ENCODE data around the gene ZBTB21. TPM values are rescaled to one million over a fixed set of nuclear protein-coding genes. Genes with fewer than 3 reads are reported as not detected.

Gene ZBTB21
- total and polyA plus RNA-seq, 2 of the 4 experiments (the other 2 are of a cell fraction) = 6.8 to 12.0 TPM

GRCh38 chr21:41970106-41970391 is 40.1 kb downstream of the ZBTB21 start (continued):
- no peak for TF ChIP-seq MXI1 (IDR thresholded peaks at IDR 0.05; ENCODE audit: borderline replicate concordance, low read depth, low read length)

GRCh38 chr21:41967708-41968107 is 42.5 kb downstream of the ZBTB21 start:
- H3K4ac ChIP-seq (ENCODE audit: low read depth, low read length) = no peak overlapping the region
- H2AK5ac ChIP-seq (ENCODE audit: low read depth, low read length) = no peak overlapping the region
- H3K36me3 ChIP-seq (ENCODE audit: control insufficient read depth, insufficient read depth, low read length) = no peaks in the 10 kb centered on the region
- ChIA-PET POLR2A (ENCODE audit: unreplicated experiment) (no interaction called here), CTCF (no interaction called here)
- no peak overlapping the region for H2BK20ac ChIP-seq (ENCODE audit: low read depth, low read length)
- H3K14ac ChIP-seq (replicated peaks; ENCODE audit: low read depth, low read length) = no peak overlapping the region
- H2AFZ ChIP-seq (replicated peaks; ENCODE audit: low read length, poor library complexity) = no peak overlapping the region
- H4K5ac ChIP-seq (ENCODE audit: low read depth, low read length) = no peak overlapping the region
- H3K23ac ChIP-seq (ENCODE audit: low read depth, low read length) = no peak overlapping the region
- H3K18ac ChIP-seq (ENCODE audit: low read depth, low read length) = no peak overlapping the region
- H3K27me3 ChIP-seq (ENCODE audit: control insufficient read depth, insufficient read depth, low read length) = peaks cover 1% of the 10 kb centered on the region; the same call in 1 of the 2 replicates
- no peak overlapping the region for H3K9ac ChIP-seq (ENCODE audit: low read depth, low read length)
- ATAC-seq (ENCODE audit: low read depth) = no peak
- H2BK5ac ChIP-seq (ENCODE audit: low read depth, low read length, poor library complexity, severe bottlenecking) = no peak overlapping the region
- no peaks in the 10 kb centered on the region for H3K9me3 ChIP-seq (ENCODE audit: control insufficient read depth, insufficient read depth, low read length)
- no peak overlapping the region for H2AK9ac ChIP-seq (replicated peaks; ENCODE audit: low read depth, low read length, poor library complexity)
- H3K56ac ChIP-seq (ENCODE audit: extremely low read depth, insufficient read depth, low read length) = no peak overlapping the region
- H4K8ac ChIP-seq (ENCODE audit: low read depth in 2 of 2, low read length in 2 of 2) = no peak overlapping the region
- no peak overlapping the region for H2BK120ac ChIP-seq (ENCODE audit: low read depth, low read length)
- H3K27ac ChIP-seq (ENCODE audit: insufficient read depth, low read length) = no peak overlapping the region
- in situ Hi-C loops (cut with MboI; ENCODE audit: low sequenced_read_pairs) (no loop called here), intact Hi-C loops (cut with micrococcal nuclease) (no loop called here), dilution Hi-C loops (cut with HindIII; ENCODE audit: low sequenced_read_pairs, unreplicated experiment) (no loop called here)
- H4K91ac ChIP-seq (ENCODE audit: insufficient read depth, low read depth, low read length) = no peak overlapping the region
- no peaks in the 10 kb centered on the region for H4K20me1 ChIP-seq (ENCODE audit: insufficient read depth, low read length)
- H3K79me1 ChIP-seq (ENCODE audit: low read depth in 1 of 2, low read length in 2 of 2) = no peaks in the 10 kb centered on the region
- H3K4me3 ChIP-seq (ENCODE audit: insufficient read depth, low read depth, low read length) = no peak overlapping the region
- 100% methylated on average over 1 of the region's 4 CpGs; no CpG with 5 or more reads in 1 of the 2 experiments for WGBS, 2 experiments (ENCODE audit: extremely low coverage in 2 of 2, insufficient read length in 1 of 2)
- no peaks in the 10 kb centered on the region for H3K4me1 ChIP-seq (ENCODE audit: control insufficient read depth, insufficient read depth, low read length)
- no TSS peak for BruUV-seq (replicated peaks)
- H3K4me2 ChIP-seq (ENCODE audit: low read depth, low read length) = no peak overlapping the region
- no peak for DNase-seq
- no peaks in the 10 kb centered on the region; the same call in 1 of the 2 replicates for H3K9me1 ChIP-seq (ENCODE audit: insufficient read depth, low read length)
- H2BK15ac ChIP-seq (ENCODE audit: low read depth, low read length) = no peak overlapping the region
- TF ChIP-seq MAZ (IDR thresholded peaks at IDR 0.05; ENCODE audit: borderline replicate concordance, low read depth, low read length) (no peak), CTCF (conservative IDR thresholded peaks at IDR 0.05; ENCODE audit: low read depth, low read length) (no peak), RFX5 (IDR thresholded peaks at IDR 0.05; ENCODE audit: low read depth, low read length) (no peak), MAFK (IDR thresholded peaks at IDR 0.05; ENCODE audit: low read depth, low read length) (no peak), RCOR1 (IDR thresholded peaks at IDR 0.05; ENCODE audit: insufficient replicate concordance, low read length) (no peak), BHLHE40 (IDR thresholded peaks at IDR 0.05; ENCODE audit: low read depth, low read length) (no peak), CHD1 (IDR thresholded peaks at IDR 0.05; ENCODE audit: low read depth, low read length) (no peak)
- TF ChIP-seq, protein P1, sequence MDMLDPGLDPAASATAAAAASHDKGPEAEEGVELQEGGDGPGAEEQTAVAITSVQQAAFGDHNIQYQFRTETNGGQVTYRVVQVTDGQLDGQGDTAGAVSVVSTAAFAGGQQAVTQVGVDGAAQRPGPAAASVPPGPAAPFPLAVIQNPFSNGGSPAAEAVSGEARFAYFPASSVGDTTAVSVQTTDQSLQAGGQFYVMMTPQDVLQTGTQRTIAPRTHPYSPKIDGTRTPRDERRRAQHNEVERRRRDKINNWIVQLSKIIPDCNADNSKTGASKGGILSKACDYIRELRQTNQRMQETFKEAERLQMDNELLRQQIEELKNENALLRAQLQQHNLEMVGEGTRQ (IDR thresholded peaks at IDR 0.05; ENCODE audit: low read depth, low read length) = no peak
